ENCODE measurements around the gene TNFRSF13B.
"Not testable (repeated sequence)": the region's sequence is repeated elsewhere in the genome, so short reads cannot be mapped to it uniquely, and the experiment has no call there.

TNFRSF13B gene

DNA sequence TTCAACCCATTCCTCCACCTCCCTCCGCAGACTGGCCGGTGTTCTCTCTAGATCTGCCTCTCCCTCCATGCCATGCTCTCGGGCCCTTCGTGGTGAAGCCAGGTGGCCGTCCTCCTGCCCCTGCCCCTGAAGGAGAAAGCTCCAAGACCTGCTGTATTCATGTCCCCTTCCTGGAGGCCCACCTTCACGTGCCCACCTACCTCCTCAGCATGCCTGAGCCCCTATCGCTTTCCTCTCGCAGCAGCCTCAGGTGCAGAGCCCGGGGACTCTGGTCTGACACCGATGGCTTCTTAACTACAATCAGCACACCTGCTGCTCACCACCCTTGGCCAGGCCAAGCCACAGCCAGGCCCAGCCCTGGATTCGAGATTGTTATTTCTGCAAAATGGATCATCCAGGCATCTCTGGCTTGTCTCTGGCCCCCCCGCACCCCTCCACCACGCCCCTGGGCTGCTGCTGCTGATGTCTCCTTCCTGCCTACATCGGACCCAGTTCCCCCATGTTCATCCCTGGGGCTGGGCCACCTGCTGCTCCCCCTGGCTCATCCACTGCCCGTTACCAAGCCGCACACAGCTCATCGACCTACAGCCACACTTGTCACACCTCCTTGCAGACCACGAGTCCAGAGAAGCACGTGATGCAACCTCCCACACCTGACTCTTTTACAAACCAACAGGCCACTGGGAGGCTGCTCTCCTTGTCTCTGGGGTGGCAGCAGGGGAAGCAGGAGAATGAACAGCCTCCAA lies 32.5 kb upstream of the TNFRSF13B start:
- no peak for FAIRE-seq

- not testable (repeated sequence) for FAIRE-seq
Observed at GRCh38 chr17:17002731-17003715, 31.1 kb upstream of the TNFRSF13B start.

DNA sequence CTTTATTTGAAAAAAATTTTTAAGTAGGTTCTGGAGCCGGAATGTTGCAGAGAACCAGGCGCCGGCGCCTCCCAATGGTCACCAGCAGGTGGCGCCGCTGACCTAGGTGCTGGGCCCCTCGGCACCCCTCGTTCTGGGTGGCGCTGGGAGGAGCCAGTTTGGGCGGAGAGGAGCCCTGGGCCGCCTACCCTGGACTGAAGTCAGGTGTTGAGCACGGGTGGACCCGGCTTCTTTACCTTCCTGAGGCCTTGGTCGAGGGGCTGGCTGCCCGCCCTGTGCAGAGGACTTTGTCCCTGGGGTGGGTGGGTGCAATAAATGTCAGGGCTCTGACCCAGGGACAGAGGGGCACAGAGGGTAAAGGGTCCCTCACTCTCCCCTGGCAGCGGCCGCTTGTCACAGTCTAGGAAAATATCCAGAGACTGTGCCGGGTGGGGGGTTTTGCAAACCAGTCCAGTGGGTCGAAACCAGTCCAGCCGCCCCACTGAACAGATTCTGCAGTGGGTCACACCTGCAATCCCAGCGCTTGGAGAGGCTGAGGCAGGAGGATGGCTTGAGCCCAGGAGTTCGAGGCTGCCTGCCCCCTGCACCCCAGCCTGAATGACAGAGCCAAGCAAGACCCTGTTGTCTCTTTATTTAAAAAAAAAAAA lies 30.1 kb upstream of the TNFRSF13B start:
- FAIRE-seq = no peak

- FAIRE-seq = no peak
Observed at GRCh38 chr17:17001076-17001777, 29.3 kb upstream of the TNFRSF13B start.

DNA sequence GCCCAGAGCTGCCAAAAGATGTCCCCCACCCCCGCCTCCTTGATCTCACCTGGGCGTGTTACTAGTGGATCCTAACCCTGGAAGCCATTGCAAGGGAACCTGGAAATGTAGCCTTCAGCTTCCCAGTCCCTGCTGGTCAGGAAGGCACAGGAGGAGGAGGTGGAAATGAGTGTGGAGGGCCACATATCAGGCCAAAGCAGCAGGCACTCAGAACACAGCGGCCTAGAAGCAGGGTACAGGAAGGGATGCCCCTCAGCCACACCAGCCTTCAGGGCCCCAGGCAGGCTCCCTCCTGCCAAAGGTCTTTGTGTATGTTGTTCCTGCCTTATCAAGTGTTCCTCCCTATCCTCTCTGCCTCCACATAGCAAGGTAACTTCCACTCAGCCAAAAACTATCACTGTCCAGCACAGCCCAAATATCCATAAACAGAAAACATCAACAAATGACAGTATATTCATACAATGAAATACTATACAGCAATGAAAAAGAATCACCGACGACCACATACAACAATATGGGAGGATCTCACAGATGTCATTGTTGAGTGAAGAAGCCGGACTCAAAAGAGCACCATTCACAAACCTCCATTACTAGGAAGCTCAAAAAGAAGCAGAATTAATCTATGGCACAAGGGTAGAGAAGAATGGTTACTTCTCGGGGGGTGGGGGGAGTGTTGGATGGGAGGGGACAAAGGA lies 28.2 kb upstream of the TNFRSF13B start:
- no peak for FAIRE-seq

GRCh38 chr17:16997514-16998429 lies 25.9 kb upstream of the TNFRSF13B start:
- FAIRE-seq = no peak

GRCh38 chr17:16996726-16997125 lies 24.8 kb upstream of the TNFRSF13B start:
- not testable (repeated sequence) for FAIRE-seq

DNA sequence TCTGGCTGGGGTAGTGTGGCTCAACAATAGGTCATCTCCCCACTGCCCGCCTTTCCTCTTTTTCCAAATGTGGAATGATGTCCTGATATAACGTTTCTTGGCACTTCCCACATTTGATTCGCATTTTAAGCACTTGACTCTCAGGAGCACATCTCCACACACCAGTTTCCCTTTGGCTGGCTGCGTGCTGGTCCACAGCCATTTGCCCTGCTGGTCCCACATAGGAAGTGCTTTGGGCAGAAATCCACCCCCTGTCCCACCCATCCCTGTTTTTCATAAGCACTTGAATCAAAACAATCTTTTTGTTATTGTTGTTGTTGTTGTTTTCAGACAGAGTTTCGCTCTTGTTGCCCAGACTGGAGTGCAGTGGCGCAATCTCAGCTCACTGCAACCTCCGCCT lies 24.0 kb upstream of the TNFRSF13B start:
- no peak for FAIRE-seq

- no peak for FAIRE-seq
Observed at GRCh38 chr17:16994631-16995030, 22.7 kb upstream of the TNFRSF13B start.

GRCh38 chr17:16991349-16992009 lies 19.6 kb upstream of the TNFRSF13B start:
- FAIRE-seq = no peak

GRCh38 chr17:16989953-16990860 lies 18.3 kb upstream of the TNFRSF13B start:
- no peak for FAIRE-seq

GRCh38 chr17:16989230-16989952 lies 17.5 kb upstream of the TNFRSF13B start:
- FAIRE-seq = no peak

DNA sequence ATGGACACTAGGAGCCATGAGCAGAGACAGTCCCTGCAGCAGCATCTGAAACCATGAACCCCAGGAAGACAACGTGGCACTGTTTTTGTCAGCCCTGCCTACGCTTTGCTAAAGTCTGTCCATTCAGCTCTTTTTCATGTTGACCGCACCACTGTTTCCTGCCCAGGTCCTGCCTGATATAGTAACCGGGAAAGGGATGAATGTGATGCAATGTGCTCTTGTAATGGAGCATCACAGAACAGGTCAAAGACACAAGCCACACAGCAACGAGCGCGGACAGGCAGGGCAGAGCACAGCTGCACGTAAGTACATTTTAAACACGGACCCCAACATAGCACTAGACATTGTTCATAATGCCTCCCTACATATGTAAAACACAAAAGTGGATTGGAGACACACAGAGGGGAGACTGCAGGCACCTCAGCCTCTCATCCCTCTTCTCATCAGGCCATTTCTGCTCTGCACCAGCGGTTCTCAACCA lies 16.9 kb upstream of the TNFRSF13B start:
- no peak for FAIRE-seq

DNA sequence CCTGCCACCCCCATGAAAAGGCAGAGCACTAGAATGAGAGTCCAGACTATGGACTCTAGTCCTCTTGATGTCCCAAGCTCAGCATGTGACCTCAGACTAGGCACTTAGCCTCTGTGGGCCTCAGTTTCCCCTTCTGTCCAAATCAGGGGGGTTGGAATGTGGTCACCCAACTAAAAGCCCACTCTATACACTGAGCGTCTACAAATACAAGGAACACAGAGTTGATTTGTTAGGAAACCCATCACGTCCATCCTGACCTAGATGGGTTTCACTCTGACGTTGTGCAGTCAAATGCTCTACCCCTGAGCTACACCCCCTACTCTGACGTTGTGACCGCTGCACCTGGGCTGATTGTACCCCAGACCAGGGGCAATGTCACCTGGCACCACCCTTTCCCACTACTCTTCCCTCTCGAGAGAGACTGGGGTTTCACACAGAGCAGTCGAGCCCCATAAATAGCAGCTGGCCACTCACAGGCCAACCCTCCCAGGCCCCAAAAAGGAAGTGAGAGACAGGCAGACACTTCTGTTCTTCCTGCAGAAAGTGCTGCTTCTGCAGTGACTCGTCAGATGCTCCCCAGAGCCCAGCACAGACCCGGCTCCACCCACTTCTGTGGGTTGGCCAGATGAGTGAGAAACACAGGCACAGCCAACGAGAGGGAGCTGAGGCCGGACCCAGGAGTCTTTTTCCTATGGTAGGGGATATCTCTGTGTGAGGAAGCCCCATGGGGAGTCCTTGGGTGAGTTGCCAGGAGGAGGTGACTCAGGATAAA lies 16.1 kb upstream of the TNFRSF13B start:
- no peak for FAIRE-seq

DNA sequence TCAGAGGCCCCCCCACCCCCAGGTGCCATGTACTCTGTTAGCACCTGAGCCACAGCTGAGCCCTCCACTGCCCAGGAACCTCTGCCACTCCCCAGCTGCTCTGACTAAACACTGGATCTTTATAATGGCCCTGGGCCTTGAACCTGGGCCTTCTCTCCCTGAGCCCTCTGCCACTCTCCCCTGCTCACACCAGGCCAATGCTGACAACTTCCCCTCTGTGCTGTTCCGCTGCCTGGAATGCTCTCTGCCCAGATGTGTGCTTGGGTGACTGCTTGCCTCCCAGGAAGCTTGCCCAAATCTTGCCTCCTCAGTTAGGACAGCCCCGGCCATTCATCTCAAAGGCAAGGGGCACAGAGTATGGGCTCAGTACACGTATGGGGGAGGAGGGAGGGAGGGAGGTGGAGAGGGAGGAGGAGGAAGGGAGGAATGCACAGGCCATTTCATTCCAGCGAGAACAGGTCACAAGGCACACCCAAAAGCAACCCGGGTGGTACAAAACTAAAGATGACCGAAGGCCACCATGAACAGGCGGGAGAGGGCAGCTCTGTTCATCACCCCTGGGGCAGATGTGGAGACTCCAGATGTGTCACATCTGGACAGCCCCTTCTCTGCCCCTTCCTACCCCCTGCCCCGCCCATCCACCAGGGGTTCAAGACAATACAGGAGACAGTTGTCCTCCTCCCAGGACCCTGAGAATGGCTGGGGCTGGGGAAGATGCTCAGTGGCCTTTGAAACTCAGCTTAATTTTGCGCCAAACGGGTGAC lies 15.3 kb upstream of the TNFRSF13B start:
- no peak for FAIRE-seq

DNA sequence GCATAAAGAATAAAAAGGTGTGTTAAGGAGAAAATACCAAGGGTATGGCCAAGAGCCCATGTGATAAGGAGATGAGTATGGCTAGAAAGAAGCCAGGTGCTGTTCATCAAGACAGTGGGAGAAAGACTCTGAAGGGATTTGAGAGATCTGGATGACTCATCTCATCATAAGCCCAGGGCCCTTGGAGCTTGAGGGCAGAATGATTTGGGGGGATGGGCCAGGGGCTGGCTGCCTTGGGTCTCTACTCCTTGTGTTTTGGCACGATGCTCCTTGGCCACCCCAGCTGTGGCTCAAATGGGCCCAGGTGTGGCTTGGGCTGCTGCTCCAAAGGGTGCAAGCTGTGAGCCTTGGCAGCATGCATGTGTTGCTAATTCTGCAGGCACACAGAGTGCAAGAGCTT lies 14.5 kb upstream of the TNFRSF13B start:
- FAIRE-seq = no peak

DNA sequence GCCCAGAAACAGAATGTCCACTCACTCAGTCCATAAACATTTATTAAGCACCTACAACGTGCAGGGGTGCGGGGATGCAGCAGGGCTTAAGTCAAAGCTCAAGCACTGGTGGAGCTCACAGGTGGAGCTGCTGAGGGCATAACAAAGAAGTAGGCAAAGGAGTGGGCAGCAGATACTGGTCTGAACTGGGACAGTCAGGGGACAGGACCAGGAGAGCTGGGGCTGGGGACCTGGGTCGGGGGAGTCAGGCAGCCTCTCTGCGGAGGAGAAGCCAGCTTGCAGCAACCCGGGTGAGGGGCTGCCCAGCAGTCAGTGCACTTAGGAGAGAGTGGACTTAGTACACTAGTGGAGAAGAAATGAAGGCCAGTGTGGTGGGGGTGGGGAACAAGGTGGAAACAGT lies 10.0 kb upstream of the TNFRSF13B start:
- no peak for FAIRE-seq
